ENCODE measurements around the gene PIK3C2G.

The PIK3C2G gene

DNA sequence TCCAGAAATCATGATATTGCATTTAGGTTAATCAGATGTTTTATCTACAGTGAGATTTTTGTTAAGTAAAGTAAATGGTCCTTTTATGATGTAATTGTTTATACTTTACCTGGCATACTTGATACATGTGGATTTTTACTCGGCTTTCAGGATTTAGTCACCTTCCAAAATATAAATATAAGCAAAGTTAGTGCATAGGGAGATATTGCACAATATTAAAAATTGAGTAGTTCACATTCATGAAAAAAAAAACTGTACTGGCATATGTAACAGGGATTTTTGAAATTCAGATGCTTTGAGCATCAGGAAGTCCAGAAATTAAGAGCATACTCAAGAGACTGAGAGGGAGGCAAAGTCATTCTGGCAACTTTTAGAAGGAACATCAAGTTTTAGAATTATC, 303.0 kb downstream of the PIK3C2G start:
- DNase-seq (ENCODE audit: low read depth) = no peak

DNA sequence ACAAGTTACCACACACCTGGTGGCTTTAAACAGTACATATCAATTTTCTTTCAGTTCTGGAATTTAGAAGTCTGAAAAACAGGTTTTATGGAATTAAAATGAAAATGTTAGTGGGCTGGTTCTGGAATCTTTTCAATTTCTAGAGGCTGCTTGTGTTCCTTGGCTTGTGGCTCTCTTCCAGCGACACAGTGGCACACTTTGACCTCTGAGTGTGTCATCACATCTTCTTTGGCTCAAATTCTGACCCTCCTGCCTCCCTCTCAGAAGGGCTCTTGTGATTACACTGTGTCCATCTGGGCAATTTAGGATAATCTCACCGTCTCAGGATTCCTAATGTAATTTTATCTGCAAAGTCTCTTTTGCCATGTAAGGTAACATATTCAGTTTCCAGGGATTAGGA, 306.5 kb downstream of the PIK3C2G start:
- no peak for DNase-seq (ENCODE audit: low read depth)

DNA sequence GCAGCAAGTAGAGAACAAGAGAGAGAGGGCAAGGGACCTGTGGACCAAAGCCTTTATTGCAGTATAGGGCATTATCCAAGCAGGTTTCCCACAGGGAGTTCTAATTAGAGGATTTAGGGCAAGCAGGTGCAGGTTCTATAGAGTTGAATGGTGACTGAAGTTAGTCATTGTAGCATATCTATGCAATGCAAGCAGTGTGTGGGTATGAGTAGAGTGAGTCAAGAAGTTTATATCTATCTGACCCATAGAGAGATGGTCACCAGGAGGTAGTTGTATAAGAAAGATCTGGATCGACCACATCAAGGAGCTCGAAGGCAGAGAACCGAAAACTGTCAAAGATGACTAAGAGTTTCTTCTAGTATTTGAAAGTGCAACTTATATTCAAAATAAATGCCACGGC, 309.2 kb downstream of the PIK3C2G start:
- DNase-seq (ENCODE audit: low read depth) = no peak

DNA sequence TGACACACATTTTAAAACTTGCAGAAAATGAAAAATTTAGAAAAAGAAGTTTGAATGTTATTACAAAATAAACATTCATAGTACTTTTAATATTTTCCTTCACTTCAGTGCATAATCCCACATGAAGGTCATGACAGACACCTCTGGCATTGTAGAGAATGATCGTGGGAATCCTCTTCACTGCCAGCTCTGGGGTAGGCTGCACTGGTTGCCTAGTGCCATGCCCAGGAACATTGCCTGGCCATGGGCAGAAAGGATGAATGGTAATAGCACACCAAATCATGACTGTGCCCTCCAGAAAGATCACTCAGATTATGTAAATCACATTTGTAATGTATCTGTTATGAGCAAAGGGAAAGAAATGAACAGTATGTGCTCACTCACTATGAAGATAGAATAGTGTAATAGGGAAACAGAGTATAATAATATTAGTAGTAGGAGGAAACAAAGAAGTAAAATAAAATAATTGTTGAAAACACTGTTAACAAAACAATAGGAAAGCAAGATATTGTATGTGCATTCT, 314.8 kb downstream of the PIK3C2G start:
- DNase-seq (ENCODE audit: low read depth) = no peak

DNA sequence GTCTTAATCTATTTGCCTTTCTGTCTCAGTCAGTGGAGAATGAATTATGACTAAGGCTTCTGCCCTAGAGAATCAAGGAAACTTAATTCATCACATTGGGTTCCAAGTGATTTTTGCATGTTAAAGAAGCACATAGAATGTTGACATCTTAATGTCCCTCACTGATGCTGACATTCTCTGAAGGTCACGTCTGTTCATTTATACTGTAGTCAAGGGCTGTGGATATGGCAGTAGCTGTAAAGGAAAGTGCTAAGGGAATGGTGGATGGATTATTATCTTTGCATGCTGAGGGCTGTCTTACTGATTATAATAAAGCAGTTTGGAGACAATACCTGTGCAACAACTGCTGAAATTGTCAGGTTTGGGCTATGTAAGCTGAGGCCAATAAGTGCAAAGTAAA, 315.3 kb downstream of the PIK3C2G start:
- DNase-seq (ENCODE audit: low read depth) = no peak

DNA sequence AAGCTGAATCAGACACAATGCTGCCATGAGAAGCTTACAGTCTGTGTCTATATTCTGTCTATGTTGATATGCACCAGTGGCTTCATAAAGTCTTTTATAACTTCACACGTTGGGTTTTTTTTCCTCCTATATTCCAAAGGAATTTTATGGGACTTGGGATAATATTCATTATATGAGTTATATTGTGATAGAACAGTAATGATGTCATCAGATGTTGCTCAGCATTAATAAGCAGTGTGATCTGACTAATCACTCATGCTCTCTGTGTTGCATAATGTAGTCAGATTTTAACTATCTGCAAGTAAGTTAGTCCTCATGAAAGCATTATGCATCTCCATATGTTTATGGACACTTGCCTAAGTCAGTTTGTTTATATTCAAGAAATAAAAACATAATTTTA, 316.9 kb downstream of the PIK3C2G start:
- no peak for DNase-seq (ENCODE audit: low read depth)

DNA sequence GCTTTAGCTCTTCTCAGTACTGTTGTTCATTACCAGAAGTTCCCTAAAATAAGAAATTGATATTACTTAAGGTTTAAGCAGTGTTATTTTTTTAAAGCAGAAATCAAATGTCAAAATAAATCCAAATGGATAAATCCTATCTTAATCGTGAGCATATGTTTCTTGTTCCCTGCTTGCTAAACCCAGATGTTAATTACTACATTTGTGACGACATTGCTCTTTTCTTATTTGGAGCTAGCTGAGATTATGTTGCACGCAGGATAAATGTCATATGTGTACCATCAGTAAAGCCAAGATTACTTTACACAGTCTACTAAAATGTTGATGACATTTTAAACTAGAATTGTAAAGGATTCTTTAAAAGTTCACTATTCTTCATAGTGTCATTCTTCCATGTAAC, 319.0 kb downstream of the PIK3C2G start:
- DNase-seq (ENCODE audit: low read depth) = no peak

DNA sequence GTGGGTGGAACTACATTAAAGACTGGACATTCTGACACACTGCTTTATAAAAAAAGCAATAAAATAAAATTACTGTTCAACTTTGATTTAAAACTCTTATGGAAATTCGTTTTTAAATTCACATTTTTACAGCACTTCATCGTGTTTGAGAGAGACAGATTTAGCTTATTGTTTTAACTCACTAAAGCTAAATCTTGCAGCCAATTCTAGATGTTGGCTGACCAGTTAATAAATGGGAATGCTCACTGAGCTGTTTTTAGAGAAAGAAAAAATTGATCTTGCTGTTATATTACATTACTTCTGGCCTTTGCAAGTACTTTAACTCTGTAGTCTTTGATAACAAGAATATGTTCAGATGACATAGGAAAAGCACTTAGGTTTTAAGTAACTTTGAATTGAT, 319.4 kb downstream of the PIK3C2G start:
- DNase-seq (ENCODE audit: low read depth) = no peak

DNA sequence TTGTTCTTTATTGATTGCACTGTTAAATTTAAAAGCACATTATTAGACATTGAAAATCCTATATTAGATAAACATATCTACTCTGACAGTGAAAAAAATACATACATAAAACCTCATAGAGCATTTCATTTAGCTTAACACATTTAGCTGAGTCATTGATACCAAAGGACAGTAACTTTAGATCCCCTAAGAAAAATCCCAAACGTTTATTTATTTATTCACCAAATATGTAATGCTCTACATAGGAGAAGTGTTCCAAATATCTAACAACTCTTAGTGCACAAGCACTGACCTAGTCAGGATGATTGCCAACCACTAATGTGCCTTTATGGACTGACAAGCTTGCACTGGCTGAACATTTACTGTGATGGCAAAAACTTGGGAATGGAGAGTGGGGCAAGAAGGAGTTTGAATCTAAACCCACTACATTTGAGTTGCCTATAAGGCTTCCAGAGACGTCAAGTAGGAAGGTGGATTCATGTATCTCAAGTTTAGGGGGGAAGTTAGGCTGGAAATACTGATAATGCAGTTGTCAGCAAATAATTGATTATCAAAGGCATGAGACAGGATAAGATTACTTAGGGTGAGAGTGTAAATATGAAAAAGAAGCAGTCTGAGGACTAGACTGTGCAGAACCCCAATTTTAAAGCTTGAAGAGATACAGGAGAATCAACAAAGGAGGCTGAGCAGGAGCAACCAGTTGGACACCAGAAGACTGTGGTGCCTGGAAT, 320.1 kb downstream of the PIK3C2G start:
- DNase-seq (ENCODE audit: low read depth) = no peak

DNA sequence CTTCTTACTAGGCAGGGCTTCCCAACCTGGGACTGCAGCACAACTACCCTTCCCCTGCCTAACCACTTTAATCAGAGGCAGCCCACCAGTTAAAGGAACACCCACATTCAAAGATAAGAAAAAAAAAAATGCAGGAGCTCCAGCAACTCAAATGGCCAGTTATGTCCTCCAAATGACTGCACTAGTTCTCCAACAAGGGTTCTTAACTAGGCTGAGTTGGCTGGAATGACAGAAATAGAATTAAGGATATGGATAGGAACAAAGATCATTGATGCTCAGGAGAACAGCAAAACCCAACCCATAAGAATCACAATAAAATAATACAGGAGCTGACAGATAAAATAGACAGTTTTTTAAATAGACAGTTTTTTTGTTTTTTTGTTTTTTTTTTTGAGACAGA, 322.3 kb downstream of the PIK3C2G start:
- DNase-seq (ENCODE audit: low read depth) = no peak

DNA sequence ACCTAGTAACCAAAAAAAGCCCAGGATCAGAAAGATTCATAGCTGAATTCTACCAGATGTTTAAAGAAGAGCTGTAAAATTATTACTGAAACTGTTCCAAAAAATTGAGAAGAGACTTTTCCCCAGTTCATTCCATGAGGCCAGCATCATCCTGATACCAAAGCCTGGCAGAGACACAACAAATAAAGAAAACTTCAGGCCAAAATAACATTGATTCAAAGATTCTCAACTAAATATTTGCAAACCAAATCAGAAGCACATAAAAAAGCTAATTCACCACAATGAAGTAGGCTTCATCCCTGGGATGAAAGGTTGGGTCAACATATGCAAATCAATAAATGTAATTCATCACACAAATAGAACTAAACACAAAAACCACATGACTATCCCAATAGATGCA, 325.3 kb downstream of the PIK3C2G start:
- DNase-seq (ENCODE audit: low read depth) = no peak

DNA sequence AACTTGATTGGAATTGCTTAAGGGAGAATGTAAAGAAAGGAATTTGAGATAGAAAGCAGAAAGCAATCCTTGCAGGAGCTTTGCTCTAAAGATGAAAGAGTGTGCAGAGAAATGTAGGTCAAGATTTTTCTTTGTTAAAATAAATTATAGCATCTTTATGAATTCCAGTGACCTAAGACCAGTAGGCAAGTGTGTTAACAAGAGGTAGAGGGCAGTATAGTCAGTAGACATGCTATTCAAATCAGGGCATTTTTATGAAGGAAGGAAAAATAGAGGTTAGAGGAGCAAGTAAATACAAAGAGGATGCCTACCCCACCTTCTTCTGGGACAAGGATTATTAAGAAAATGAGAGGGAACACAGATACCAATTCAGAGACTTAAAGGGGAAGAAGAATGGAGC, 328.0 kb downstream of the PIK3C2G start:
- no peak for DNase-seq (ENCODE audit: low read depth)

DNA sequence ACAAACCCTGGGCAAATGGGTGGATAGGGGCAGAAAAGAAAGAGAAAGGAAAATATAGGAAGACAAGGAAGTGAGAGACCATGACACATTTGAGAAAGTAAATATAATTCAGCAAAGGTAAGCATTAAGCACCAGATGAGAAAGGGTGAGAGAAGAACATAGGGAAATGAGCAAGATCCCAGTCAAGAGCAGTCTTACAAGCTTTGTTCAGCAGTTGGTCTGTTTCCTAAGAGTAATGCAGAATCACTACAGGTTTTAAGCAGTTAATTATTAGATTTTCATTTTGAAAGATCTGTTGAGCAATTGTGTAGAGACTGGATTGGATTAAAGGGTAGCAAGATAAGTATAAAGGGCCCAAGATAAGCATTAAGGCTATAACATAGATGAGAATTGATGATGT, 330.2 kb downstream of the PIK3C2G start:
- no peak for DNase-seq (ENCODE audit: low read depth)

DNA sequence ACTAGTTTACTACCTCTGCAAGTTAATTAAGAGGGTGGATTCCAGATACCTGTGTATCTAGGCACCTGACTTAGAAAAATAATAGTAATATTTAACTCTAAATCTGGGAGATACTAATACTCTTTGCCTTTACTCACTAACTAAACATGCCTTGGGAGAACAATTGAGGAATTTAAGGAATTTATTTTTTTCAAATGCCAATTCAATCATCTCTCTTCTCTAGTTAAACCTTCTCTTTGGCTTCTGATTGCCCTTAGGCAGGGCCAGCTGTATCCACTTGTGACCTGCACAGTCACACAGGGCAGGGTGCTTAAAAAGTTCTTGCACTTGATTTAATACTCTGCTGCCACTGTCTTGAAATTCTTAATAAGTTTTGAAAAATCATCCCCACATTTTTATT, 334.1 kb downstream of the PIK3C2G start:
- no peak for DNase-seq (ENCODE audit: low read depth)

DNA sequence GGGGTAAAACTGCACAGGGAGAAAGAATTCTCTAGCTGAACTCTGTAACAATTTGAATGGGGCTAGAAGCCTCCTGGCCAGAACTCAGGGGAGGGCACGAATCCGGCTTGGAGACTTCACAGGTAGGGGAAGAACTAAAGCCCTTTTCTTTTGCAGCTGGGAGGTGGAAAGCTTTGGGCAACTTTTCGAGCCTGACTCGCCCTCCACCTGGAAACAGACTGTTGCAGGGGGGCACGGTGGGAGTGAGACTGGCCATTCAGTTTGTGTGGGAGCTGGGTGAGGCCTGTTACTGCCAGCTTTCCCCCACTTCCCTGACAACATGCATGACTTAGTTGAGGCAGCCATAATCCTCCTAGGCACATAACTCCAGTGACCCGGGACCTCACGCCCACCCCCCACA, 340.6 kb downstream of the PIK3C2G start:
- no peak for DNase-seq (ENCODE audit: low read depth)

DNA sequence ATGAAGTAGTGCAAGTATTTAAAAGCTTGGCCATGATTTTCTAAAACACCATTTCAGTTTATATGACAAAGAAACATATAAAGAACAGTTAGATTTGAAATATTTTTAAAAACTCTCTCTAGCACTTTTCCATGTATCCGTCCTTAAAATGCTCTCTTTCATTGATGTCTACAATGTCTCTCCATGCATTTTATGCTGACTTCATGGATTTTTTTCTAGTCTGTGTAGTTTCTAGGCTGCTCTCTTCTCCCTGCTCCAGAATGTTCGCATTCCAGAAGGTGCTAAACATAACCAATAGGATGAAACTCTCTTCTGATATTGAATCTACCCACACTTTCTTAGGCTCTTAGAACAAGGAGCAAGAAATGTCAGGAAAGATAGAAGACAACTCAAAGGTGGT, 351.7 kb downstream of the PIK3C2G start:
- no peak for DNase-seq (ENCODE audit: low read depth)

DNA sequence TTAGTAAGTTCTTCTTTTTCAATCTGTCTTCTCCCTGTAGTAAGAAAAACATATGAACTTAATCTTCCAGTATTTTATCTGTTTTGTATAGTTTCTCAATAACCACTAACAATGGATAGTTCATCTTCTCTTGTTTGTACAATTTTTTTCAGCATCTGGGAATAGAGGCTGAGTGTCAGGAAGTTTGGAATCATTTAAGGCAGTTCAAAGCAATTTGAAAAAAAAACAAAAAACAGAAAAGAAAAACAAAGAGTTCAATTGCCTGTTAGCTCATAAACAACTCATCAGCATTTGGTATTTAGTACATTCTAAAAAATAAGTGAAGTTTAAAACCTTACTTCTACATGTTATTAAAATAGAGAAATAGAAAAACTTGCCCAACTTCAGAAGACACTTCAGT, 359.7 kb downstream of the PIK3C2G start:
- no peak for DNase-seq (ENCODE audit: low read depth)

DNA sequence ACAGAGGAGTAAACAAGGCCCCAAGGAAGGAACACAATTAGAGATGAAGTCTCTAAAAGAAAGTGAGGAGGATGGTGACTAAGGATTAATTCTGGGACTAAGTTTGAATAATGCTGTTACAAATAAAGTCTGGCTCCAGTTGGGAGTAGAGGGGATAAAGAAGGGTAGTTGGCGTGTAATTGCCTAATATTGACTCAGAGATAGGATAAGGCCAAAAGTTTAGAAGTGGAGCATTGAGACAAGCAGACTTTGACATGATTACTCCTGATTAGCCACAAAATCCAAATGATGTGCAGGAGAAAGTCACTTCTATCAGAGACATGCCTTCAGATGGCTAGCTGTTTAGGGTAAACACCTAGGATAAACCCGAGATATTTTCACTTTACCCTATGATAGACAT, 368.1 kb downstream of the PIK3C2G start:
- DNase-seq (ENCODE audit: low read depth) = no peak

DNA sequence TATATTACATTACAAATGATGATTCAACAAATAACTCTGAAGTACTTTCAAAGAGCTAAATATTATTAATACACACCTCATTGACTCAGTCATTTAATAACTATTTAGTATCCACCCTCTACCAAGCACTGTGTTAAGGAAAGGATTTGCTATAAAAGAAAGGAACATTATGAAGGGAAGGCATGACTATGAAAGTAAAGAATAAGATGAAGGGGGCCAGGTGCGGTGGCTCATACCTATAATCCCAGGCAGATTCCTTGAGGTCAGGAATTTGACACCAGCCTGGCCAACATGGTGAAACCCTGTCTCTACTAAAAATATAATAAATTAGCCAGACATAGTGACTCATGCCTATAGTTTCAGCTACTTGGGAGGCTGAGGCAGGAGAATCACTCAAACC, 368.6 kb downstream of the PIK3C2G start:
- no peak for DNase-seq (ENCODE audit: low read depth)

DNA sequence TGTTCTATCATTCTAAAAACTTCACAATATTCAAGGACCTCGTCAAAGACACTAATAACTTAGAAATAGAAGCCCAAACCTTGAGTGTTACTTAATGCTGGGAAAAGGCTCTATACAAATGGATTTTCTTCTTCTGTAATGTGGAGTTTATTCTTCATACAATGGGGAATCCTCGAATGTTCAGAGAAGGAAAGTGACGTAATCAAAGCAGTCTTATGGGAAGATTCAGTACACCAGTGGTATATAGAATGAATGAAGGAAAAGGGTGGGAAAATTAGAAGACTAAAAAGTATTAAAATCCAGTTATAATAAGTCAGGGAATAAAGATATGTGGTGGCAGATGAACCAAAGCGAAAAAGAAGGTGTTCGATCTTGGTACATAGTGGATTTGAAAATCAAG, 370.0 kb downstream of the PIK3C2G start:
- DNase-seq (ENCODE audit: low read depth) = no peak

DNA sequence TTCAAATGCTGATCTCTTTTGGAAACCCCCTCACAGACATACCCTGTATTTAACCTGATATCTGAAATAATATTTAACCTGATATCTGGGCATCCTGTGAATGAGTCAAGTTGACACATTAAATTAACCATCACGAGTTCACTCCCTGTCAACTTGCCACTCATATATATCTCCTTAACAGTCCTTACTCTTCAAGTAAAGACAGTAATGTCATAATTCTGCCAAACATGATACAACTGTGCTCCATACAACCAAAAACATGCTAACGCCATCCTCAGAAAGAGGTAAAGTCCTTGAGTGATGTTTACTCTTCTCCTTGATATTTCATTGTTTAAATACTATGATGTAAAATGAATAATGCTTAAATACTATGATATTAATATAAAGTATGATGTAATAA, 371.5 kb downstream of the PIK3C2G start:
- no peak for DNase-seq (ENCODE audit: low read depth)

DNA sequence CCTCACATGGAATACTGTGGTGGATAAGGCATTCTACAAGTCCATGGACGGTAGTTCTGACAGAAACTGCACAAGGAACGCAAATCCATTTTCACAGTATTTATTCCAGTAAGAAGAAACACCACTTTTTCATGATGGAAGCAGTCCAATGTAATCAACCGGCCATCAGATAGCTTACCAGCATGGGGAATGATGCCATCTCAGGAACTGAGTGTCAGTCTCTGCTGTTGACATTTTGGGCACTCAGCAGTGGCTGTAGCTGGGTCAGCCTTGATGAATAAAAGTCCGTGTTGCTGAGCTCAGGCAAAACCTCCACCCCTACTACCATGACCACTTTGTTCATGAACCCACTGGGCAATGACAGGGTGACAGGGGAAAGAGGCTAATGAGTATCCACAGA, 373.1 kb downstream of the PIK3C2G start:
- no peak for DNase-seq (ENCODE audit: low read depth)

DNA sequence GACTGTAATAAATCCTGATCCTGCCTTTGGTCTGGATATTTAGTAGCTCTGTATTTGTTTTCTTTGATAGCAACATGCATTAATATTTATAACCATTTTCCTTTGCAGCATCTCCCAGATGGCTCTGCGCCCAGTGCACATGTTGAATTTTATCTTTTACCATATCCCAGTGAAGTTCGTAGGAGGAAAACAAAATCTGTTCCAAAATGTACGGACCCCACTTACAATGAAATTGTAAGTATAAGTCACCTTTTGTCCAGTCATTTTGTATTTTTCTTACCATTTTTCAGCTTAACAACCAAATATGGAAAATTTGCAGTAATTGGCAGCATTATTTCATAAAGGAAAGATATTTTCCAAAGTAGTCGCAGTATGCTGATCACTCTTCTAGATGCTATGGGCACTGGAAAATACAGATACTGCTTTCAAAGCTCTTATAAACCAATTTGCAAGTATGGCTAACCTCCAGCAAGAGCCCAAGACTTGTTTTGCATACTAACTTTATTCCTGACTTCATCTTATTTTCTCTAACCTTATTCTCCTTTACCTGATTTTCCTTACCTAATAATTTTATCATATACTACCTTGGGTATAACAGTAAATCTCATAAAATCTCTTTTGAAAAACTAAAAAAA, 379.1 kb downstream of the PIK3C2G start:
- DNase-seq (ENCODE audit: low read depth) = no peak

DNA sequence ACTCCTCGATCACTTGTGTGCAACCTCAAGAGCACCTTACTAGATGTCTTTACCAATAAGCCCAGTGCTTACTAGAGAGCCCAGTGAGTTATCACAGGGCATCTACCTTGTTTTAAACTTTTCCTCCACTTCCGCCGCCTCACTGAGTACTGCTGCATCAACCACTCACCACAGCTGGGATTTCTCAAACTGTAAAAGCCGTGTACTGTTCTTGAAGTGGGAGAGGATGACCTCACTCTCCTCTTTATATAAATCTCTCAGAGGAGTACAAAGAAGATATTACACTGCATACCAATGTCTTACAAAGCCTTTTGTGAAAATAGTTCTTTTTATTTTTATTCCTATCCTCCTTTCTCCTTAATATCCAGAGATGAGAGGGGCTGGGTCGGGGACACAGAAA, 382.4 kb downstream of the PIK3C2G start:
- DNase-seq (ENCODE audit: low read depth) = no peak

Data from activated gamma-delta T cell treated with anti-CD3 and anti-CD28 coated beads, Interleukin-2, amount 50 U/mL, for 16 hours (primary cell).